Measurements from ENCODE around the gene PCNX2.

PCNX2 gene

GRCh38 chr1:232951180-232951579 lies 344.3 kb downstream of the PCNX2 start:
- H3K9me3 ChIP-seq (ENCODE audit: control insufficient read depth, insufficient read depth, low read depth, low read length) = no peaks in the 10 kb centered on the region
- TF ChIP-seq OVOL3 (tag by site-specific recombination; IDR thresholded peaks at IDR 0.05) = no peak
- TF ChIP-seq ZNF324 (tag by site-specific recombination; IDR thresholded peaks at IDR 0.05) = no peak
- no peak for TF ChIP-seq ZNF362 (tag by site-specific recombination; IDR thresholded peaks at IDR 0.05)
- TF ChIP-seq ZNF394 (tag by site-specific recombination; IDR thresholded peaks at IDR 0.05; ENCODE audit: borderline replicate concordance) = peak; percentile 51; the same call in 1 of the 2 replicates
- TF ChIP-seq ZNF24 (tag by site-specific recombination; IDR thresholded peaks at IDR 0.05) = no peak
- TF ChIP-seq PRDM1 (tag by site-specific recombination; IDR thresholded peaks at IDR 0.05) = 0 out of 2 replicates have a peak, but pooled peaks have one; percentile 34
- no peak for TF ChIP-seq ZNF530 (tag by site-specific recombination; IDR thresholded peaks at IDR 0.05; ENCODE audit: low read depth)
- TF ChIP-seq, protein P1, sequence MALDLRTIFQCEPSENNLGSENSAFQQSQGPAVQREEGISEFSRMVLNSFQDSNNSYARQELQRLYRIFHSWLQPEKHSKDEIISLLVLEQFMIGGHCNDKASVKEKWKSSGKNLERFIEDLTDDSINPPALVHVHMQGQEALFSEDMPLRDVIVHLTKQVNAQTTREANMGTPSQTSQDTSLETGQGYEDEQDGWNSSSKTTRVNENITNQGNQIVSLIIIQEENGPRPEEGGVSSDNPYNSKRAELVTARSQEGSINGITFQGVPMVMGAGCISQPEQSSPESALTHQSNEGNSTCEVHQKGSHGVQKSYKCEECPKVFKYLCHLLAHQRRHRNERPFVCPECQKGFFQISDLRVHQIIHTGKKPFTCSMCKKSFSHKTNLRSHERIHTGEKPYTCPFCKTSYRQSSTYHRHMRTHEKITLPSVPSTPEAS (tag by site-specific recombination; IDR thresholded peaks at IDR 0.05) = no peak
- 0 out of 2 replicates have a peak, but pooled peaks have one; percentile 7 for TF ChIP-seq ZNF366 (tag by site-specific recombination; conservative IDR thresholded peaks at IDR 0.05)
- TF ChIP-seq MZF1 (tag by site-specific recombination; IDR thresholded peaks at IDR 0.05; ENCODE audit: borderline replicate concordance) = peak; percentile 82
- TF ChIP-seq ZNF19 (tag by site-specific recombination; IDR thresholded peaks at IDR 0.05; ENCODE audit: low read depth) = no peak
- TF ChIP-seq ZNF175 (tag by site-specific recombination; IDR thresholded peaks at IDR 0.05) = no peak
- no peak for TF ChIP-seq ZNF501 (tag by site-specific recombination; IDR thresholded peaks at IDR 0.05)
- TF ChIP-seq ZNF837 (tag by site-specific recombination; IDR thresholded peaks at IDR 0.05) = no peak
- TF ChIP-seq, protein P2, sequence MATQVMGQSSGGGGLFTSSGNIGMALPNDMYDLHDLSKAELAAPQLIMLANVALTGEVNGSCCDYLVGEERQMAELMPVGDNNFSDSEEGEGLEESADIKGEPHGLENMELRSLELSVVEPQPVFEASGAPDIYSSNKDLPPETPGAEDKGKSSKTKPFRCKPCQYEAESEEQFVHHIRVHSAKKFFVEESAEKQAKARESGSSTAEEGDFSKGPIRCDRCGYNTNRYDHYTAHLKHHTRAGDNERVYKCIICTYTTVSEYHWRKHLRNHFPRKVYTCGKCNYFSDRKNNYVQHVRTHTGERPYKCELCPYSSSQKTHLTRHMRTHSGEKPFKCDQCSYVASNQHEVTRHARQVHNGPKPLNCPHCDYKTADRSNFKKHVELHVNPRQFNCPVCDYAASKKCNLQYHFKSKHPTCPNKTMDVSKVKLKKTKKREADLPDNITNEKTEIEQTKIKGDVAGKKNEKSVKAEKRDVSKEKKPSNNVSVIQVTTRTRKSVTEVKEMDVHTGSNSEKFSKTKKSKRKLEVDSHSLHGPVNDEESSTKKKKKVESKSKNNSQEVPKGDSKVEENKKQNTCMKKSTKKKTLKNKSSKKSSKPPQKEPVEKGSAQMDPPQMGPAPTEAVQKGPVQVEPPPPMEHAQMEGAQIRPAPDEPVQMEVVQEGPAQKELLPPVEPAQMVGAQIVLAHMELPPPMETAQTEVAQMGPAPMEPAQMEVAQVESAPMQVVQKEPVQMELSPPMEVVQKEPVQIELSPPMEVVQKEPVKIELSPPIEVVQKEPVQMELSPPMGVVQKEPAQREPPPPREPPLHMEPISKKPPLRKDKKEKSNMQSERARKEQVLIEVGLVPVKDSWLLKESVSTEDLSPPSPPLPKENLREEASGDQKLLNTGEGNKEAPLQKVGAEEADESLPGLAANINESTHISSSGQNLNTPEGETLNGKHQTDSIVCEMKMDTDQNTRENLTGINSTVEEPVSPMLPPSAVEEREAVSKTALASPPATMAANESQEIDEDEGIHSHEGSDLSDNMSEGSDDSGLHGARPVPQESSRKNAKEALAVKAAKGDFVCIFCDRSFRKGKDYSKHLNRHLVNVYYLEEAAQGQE (tag by site-specific recombination; IDR thresholded peaks at IDR 0.05) = peak; percentile 96
- ChIA-PET CTCF (interaction anchor here (0.9 to 1.6 kb wide), 7 partner anchors 25 to 230 kb away, joined by 3 to 7 read pairs (median 3); no protein-coding TSS in a partner anchor), POLR2A (interaction anchor here (0.6 to 2.0 kb wide), 3 partner anchors 149 to 200 kb away, joined by 4 to 9 read pairs (median 5); no protein-coding TSS in a partner anchor)
- H3K36me3 ChIP-seq (ENCODE audit: control insufficient read depth in 2 of 2, insufficient read depth in 1 of 2, low read length in 2 of 2) = peaks cover 2 to 9% of the 10 kb centered on the region in 2 experiments
- peak overlapping the region; percentile 78; the same call in 1 of the 2 replicates for H3K27ac ChIP-seq (ENCODE audit: extremely low read depth, low read depth, low read length)
- H3K4me1 ChIP-seq (ENCODE audit: control insufficient read depth, insufficient read depth, low read length) = peaks cover 17% of the 10 kb centered on the region
- H3K4me3 ChIP-seq (ENCODE audit: low read depth, low read length) = peak overlapping the region; percentile 91

DNA sequence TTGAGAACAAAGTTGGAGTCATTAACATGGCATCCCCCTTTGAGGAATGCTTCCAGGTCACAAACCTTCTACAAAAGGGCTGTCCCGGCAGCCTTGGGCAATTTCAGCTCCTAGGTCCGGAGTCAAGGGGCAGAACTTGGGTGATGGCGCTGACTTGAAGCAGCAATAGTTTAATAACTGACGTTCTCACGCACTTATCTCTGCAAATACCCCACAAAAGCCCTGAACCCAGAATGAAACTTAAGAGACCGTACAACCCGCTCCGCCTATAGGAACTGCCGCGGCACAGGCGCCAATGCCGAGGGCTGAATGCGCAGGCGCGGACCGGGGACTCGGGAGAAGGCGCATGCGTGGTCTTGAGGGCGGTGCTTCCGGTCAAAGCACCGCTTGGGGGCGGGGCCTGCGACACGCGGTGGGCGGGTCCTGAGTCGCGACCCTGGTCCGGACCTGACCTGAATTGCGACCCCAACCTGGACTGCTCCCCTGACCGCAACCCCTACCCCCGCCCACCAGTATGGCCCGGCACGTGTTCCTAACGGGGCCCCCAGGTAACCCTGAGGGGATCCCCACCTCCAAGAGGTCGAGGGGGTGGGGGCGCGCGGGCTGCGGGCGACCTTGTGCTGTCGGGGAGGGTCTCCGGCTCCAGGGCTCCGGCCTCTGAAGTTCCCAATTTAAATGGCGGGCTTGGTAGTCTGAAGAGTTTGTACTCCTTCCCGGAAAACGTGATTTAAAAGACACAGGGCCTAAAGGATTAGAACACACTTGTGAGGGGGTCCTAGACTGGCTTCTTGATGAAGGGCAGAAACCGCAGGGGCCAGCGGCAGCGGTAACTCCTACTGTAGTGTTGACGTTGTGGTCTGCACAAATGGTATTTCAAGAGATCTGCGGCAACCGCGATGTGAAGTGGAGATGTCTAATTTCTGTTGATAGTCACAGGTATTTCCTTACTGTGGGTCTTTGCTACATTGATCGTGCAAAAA lies 345.0 kb downstream of the PCNX2 start, which contains the start of gene NTPCR:
TSS of gene NTPCR (plus strand) at position 415 of the 980 bp plus-strand sequence. CDS start at position 515, 100 bp downstream.
- H3K4me1 ChIP-seq (ENCODE audit: control insufficient read depth, insufficient read depth, low read length) = peaks cover 17% of the 10 kb centered on the region
- peak within 1 kb of the TSS; percentile 78 for H3K27ac ChIP-seq (ENCODE audit: extremely low read depth, low read depth, low read length)
- peak within 1 kb of the TSS; percentile 91 for H3K4me3 ChIP-seq (ENCODE audit: low read depth, low read length)
- H3K9me3 ChIP-seq (ENCODE audit: control insufficient read depth, insufficient read depth, low read depth, low read length) = no peaks in the 10 kb centered on the region
- POLR2A ChIA-PET = interaction anchor here (0.7 to 2.0 kb wide), 8 partner anchors 22 to 321 kb away, joined by 3 to 9 read pairs (median 4); partner anchors contain the start of gene SIPA1L2
- H3K36me3 ChIP-seq (ENCODE audit: control insufficient read depth in 2 of 2, insufficient read depth in 1 of 2, low read length in 2 of 2) = peaks cover 0 to 3% of the 10 kb centered on the region in 2 experiments; a peak in 2 of 3 replicates
- CTCF ChIA-PET = interaction anchor here (0.8 to 1.6 kb wide), 4 partner anchors 74 to 320 kb away, joined by 3 to 7 read pairs (median 4); no protein-coding TSS in a partner anchor
- TF ChIP-seq ZNF76 (tag by site-specific recombination; IDR thresholded peaks at IDR 0.05; ENCODE audit: borderline replicate concordance, low read depth) = no peak; the same call in 1 of the 2 replicates
- TF ChIP-seq ZFP69B (tag by site-specific recombination; IDR thresholded peaks at IDR 0.05) = no peak
- no peak for TF ChIP-seq ZNF174 (tag by site-specific recombination; IDR thresholded peaks at IDR 0.05)
- TF ChIP-seq ZEB2 (tag by site-specific recombination; IDR thresholded peaks at IDR 0.05) = no peak
- no peak for TF ChIP-seq ZNF747 (tag by site-specific recombination; IDR thresholded peaks at IDR 0.05)
- TF ChIP-seq WT1 (tag by site-specific recombination; IDR thresholded peaks at IDR 0.05) = 0 out of 2 replicates have a peak, but pooled peaks have one; percentile 9
- TF ChIP-seq, protein P3, sequence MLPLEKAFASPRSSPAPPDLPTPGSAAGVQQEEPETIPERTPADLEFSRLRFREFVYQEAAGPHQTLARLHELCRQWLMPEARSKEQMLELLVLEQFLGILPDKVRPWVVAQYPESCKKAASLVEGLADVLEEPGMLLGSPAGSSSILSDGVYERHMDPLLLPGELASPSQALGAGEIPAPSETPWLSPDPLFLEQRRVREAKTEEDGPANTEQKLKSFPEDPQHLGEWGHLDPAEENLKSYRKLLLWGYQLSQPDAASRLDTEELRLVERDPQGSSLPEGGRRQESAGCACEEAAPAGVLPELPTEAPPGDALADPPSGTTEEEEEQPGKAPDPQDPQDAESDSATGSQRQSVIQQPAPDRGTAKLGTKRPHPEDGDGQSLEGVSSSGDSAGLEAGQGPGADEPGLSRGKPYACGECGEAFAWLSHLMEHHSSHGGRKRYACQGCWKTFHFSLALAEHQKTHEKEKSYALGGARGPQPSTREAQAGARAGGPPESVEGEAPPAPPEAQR (tag by site-specific recombination; IDR thresholded peaks at IDR 0.05) = no peak
- TF ChIP-seq ZNF549 (tag by site-specific recombination; IDR thresholded peaks at IDR 0.05) = no peak
